CD4-positive, alpha-beta memory T cell (primary cell): ENCODE data around the gene LATS2. TPM values are rescaled to one million over a fixed set of nuclear protein-coding genes. Genes with fewer than 3 reads are reported as not detected.

Source experiments
- CTCF ChIA-PET: fragments of 350-600 bp; sonication (Branson Sonifier 250); formaldehyde crosslinking; loops from one replicate; lab custom pipeline; 2021; ENCODE audit warnings: inconsistent platforms; ENCODE audit not compliant: partially characterized antibody; lab: Charles Lee
- POLR2A ChIA-PET: fragments of 350-600 bp; sonication (Branson Sonifier 250); formaldehyde crosslinking; loops from one replicate; lab custom pipeline; 2021; ENCODE audit not compliant: partially characterized antibody; lab: Charles Lee
- DNase-seq, 5 donors: peaks; one replicate each; pipeline versions ENCODE4 v3.0.0 to v3.0.0-alpha.2; 2020 to 2022; ENCODE audit warnings: mixed read lengths in 1 of 5
- H3K27ac ChIP-seq: one replicate; pipeline ENCODE4 v1.7.0; 2013; ENCODE audit warnings: low read depth, low read length
- H3K27me3 ChIP-seq: 2 replicates; pipeline ENCODE4 v1.7.0; 2013; ENCODE audit warnings: mild to moderate bottlenecking, low read length, moderate library complexity; ENCODE audit not compliant: insufficient read depth
- H3K36me3 ChIP-seq: 2 replicates; pipeline ENCODE4 v1.7.0; 2013; ENCODE audit warnings: mild to moderate bottlenecking, low read length, moderate library complexity; ENCODE audit not compliant: insufficient read depth
- H3K4me1 ChIP-seq: 2 replicates; pipeline ENCODE4 v1.7.0; 2013; ENCODE audit warnings: mild to moderate bottlenecking, low read length, moderate library complexity; ENCODE audit not compliant: insufficient read depth
- H3K4me3 ChIP-seq, 2 donors: one replicate each; pipeline ENCODE4 v1.7.0; 2013; ENCODE audit warnings: low read length in 2 of 2, mild to moderate bottlenecking in 1 of 2
- H3K9me3 ChIP-seq, 2 donors: one replicate each; pipeline ENCODE4 v1.7.0; 2013; ENCODE audit warnings: low read length in 2 of 2, control low read depth in 1 of 2; ENCODE audit not compliant: control insufficient read depth in 1 of 2
- H3K27ac Mint-ChIP-seq, 7 donors: one replicate each; pipeline ENCODE4 v1.8.0; 2020 to 2021; ENCODE audit warnings: mixed read lengths in 7 of 7, mild to moderate bottlenecking in 6 of 7, inconsistent platforms in 3 of 7, moderate library complexity in 3 of 7
- H3K27me3 Mint-ChIP-seq, 2 donors: one replicate each; pipeline ENCODE4 v1.8.0; 2020 to 2021; ENCODE audit warnings: mixed read lengths in 2 of 2
- H3K36me3 Mint-ChIP-seq, 2 donors: one replicate each; pipeline ENCODE4 v1.8.0; 2020 to 2021; ENCODE audit warnings: mixed read lengths in 2 of 2, inconsistent platforms in 1 of 2, mild to moderate bottlenecking in 1 of 2
- H3K4me1 Mint-ChIP-seq, 4 donors: one replicate each; pipeline ENCODE4 v1.8.0; 2020 to 2021; ENCODE audit warnings: mixed read lengths in 4 of 4, mild to moderate bottlenecking in 1 of 4
- H3K4me3 Mint-ChIP-seq, 8 donors: one replicate each; pipeline ENCODE4 v1.8.0; 2020 to 2021; ENCODE audit warnings: mixed read lengths in 8 of 8, mild to moderate bottlenecking in 7 of 8, moderate library complexity in 6 of 8, inconsistent platforms in 3 of 8
- H3K9me3 Mint-ChIP-seq, 8 donors: one replicate each; pipeline ENCODE4 v1.8.0; 2020 to 2021; ENCODE audit warnings: mixed read lengths in 8 of 8, mild to moderate bottlenecking in 5 of 8, inconsistent platforms in 3 of 8, moderate library complexity in 1 of 8
- intact Hi-C: fragments of 100-400 bp; cut with micrococcal nuclease; formaldehyde crosslinking; loops from one replicate; pipeline ENCODE4 v1.15.1; 2023
- polyA plus RNA-seq, 2 donors: library from polyadenylated mRNA; unstranded; fragments of 300-500 nt; fragmentation: Illumina TruSeq; gene quantifications; one replicate each; pipeline ENCODE4 v1.2.3, GENCODE V29; 2021
- total RNA-seq, 2 experiments: library from RNA; stranded (reverse); gene quantifications; one replicate each; pipeline ENCODE4 v1.2.3, GENCODE V29; 2021

Gene LATS2
- total and polyA plus RNA-seq, 4 experiments from 2014 or later = 0.25 to 4.5 (median 3.4) TPM; not detected in 1

GRCh38 chr13:21015284-21015683, 46.1 kb downstream of the LATS2 start:
- Mint-ChIP-seq H3K4me1 (peaks cover 6 to 26% (median 17%) of the 10 kb centered on the region in 4 donors), H3K27me3 (no peaks in the 10 kb centered on the region), H3K27ac (no peak overlapping the region), H3K4me3 (no peak overlapping the region), H3K36me3 (peaks cover 0 to 3% of the 10 kb centered on the region in 2 donors), H3K9me3 (peaks cover 0 to 4% (median 0%) of the 10 kb centered on the region in 8 donors)
- no peaks in the 10 kb centered on the region for H3K36me3 ChIP-seq
- CTCF ChIA-PET = no interaction called here
- intact Hi-C loops = no loop called here
- no peak overlapping the region for H3K4me3 ChIP-seq
- H3K27ac ChIP-seq = no peak overlapping the region
- H3K4me1 ChIP-seq = no peaks in the 10 kb centered on the region
- POLR2A ChIA-PET = no interaction called here
- H3K27me3 ChIP-seq = no peaks in the 10 kb centered on the region
- H3K9me3 ChIP-seq = no peaks in the 10 kb centered on the region
- DNase-seq = no peak

- Histone ChIP-seq H3K4me1 (no peaks in the 10 kb centered on the region), H3K9me3 (no peaks in the 10 kb centered on the region), H3K4me3 (no peak overlapping the region), H3K27ac (no peak overlapping the region), H3K27me3 (no peaks in the 10 kb centered on the region), H3K36me3 (no peaks in the 10 kb centered on the region)
- H3K27ac Mint-ChIP-seq = no peak overlapping the region
- intact Hi-C loops = no loop called here
- no peak for DNase-seq
- ChIA-PET POLR2A (no interaction called here), CTCF (no interaction called here)
- peaks cover 6 to 33% (median 19%) of the 10 kb centered on the region in 4 donors for H3K4me1 Mint-ChIP-seq
- H3K4me3 Mint-ChIP-seq = no peak overlapping the region
- H3K36me3 Mint-ChIP-seq = peaks cover 0 to 3% of the 10 kb centered on the region in 2 donors
- no peaks in the 10 kb centered on the region for H3K9me3 Mint-ChIP-seq
- no peaks in the 10 kb centered on the region for H3K27me3 Mint-ChIP-seq
Measured at GRCh38 chr13:21014502-21015170, 46.8 kb downstream of the LATS2 start.

GRCh38 chr13:21014139-21014501, 47.3 kb downstream of the LATS2 start:
- H3K36me3 Mint-ChIP-seq = peaks cover 0 to 3% of the 10 kb centered on the region in 2 donors
- no peak overlapping the region for H3K4me3 Mint-ChIP-seq
- H3K4me1 Mint-ChIP-seq = peaks cover 6 to 34% (median 21%) of the 10 kb centered on the region in 4 donors
- no peak overlapping the region for H3K27ac ChIP-seq
- H3K9me3 ChIP-seq = no peaks in the 10 kb centered on the region
- H3K4me3 ChIP-seq = no peak overlapping the region
- DNase-seq = no peak
- POLR2A ChIA-PET = no interaction called here
- H3K27me3 Mint-ChIP-seq = no peaks in the 10 kb centered on the region
- no peaks in the 10 kb centered on the region for H3K4me1 ChIP-seq
- intact Hi-C loops = no loop called here
- H3K36me3 ChIP-seq = no peaks in the 10 kb centered on the region
- no peak overlapping the region for H3K27ac Mint-ChIP-seq
- no peaks in the 10 kb centered on the region for H3K27me3 ChIP-seq
- H3K9me3 Mint-ChIP-seq = no peaks in the 10 kb centered on the region
- CTCF ChIA-PET = no interaction called here

- ChIA-PET CTCF (no interaction called here), POLR2A (no interaction called here)
- H3K4me3 Mint-ChIP-seq = no peak overlapping the region
- no peaks in the 10 kb centered on the region for H3K36me3 Mint-ChIP-seq
- no peaks in the 10 kb centered on the region for H3K27me3 ChIP-seq
- H3K36me3 ChIP-seq = no peaks in the 10 kb centered on the region
- H3K4me1 Mint-ChIP-seq = peaks cover 6 to 34% (median 22%) of the 10 kb centered on the region in 4 donors
- H3K4me1 ChIP-seq = no peaks in the 10 kb centered on the region
- intact Hi-C loops = no loop called here
- no peak for DNase-seq
- no peak overlapping the region for H3K27ac Mint-ChIP-seq
- no peaks in the 10 kb centered on the region for H3K9me3 Mint-ChIP-seq
- H3K27me3 Mint-ChIP-seq = no peaks in the 10 kb centered on the region
- no peak overlapping the region for H3K4me3 ChIP-seq
- no peak overlapping the region for H3K27ac ChIP-seq
- no peaks in the 10 kb centered on the region for H3K9me3 ChIP-seq
Measured at GRCh38 chr13:21013682-21014038, 47.7 kb downstream of the LATS2 start.

- no peak overlapping the region for H3K27ac Mint-ChIP-seq
- ChIA-PET CTCF (no interaction called here), POLR2A (no interaction called here)
- Histone ChIP-seq H3K9me3 (no peaks in the 10 kb centered on the region), H3K36me3 (no peaks in the 10 kb centered on the region), H3K4me1 (no peaks in the 10 kb centered on the region), H3K4me3 (no peak overlapping the region), H3K27ac (no peak overlapping the region), H3K27me3 (no peaks in the 10 kb centered on the region)
- H3K9me3 Mint-ChIP-seq = no peaks in the 10 kb centered on the region
- no peaks in the 10 kb centered on the region for H3K36me3 Mint-ChIP-seq
- intact Hi-C loops = no loop called here
- no peak for DNase-seq
- H3K4me3 Mint-ChIP-seq = no peak overlapping the region
- no peaks in the 10 kb centered on the region for H3K27me3 Mint-ChIP-seq
- peaks cover 6 to 37% (median 22%) of the 10 kb centered on the region in 4 donors for H3K4me1 Mint-ChIP-seq
Measured at GRCh38 chr13:21012841-21013681, 48.3 kb downstream of the LATS2 start.

GRCh38 chr13:21012211-21012610, 49.2 kb downstream of the LATS2 start:
- Mint-ChIP-seq H3K36me3 (no peaks in the 10 kb centered on the region), H3K9me3 (no peaks in the 10 kb centered on the region), H3K4me1 (peaks cover 5 to 34% (median 18%) of the 10 kb centered on the region in 4 donors), H3K27me3 (no peaks in the 10 kb centered on the region), H3K4me3 (no peak overlapping the region), H3K27ac (no peak overlapping the region)
- Histone ChIP-seq H3K4me3 (no peak overlapping the region), H3K36me3 (no peaks in the 10 kb centered on the region), H3K4me1 (no peaks in the 10 kb centered on the region), H3K27ac (no peak overlapping the region), H3K27me3 (no peaks in the 10 kb centered on the region), H3K9me3 (no peaks in the 10 kb centered on the region)
- intact Hi-C loops = no loop called here
- ChIA-PET POLR2A (no interaction called here), CTCF (no interaction called here)
- DNase-seq = no peak

- no peaks in the 10 kb centered on the region for H3K27me3 ChIP-seq
- Mint-ChIP-seq H3K27me3 (no peaks in the 10 kb centered on the region), H3K4me3 (peak overlapping the region in 2 of 8 donors; percentile 12 to 16), H3K27ac (peak overlapping the region in 1 of 7 donors; percentile 43), H3K4me1 (peaks cover 2 to 25% (median 12%) of the 10 kb centered on the region in 4 donors), H3K9me3 (no peaks in the 10 kb centered on the region), H3K36me3 (no peaks in the 10 kb centered on the region)
- no peaks in the 10 kb centered on the region for H3K36me3 ChIP-seq
- ChIA-PET POLR2A (no interaction called here), CTCF (no interaction called here)
- intact Hi-C loops = no loop called here
- H3K9me3 ChIP-seq = no peaks in the 10 kb centered on the region
- DNase-seq = no peak
- no peak overlapping the region for H3K4me3 ChIP-seq
- H3K27ac ChIP-seq = no peak overlapping the region
- H3K4me1 ChIP-seq = no peaks in the 10 kb centered on the region
Measured at GRCh38 chr13:21011378-21011777, 50.0 kb downstream of the LATS2 start.
